H9 (cell line): ENCODE measurements around the gene CYFIP1. TPM values are rescaled to one million over a fixed set of nuclear protein-coding genes. Genes with fewer than 3 reads are reported as not detected.

Source experiments
- DNase-seq: peaks from one replicate; pipeline ENCODE4 v3.0.0-alpha.2; 2017
- H2AFZ ChIP-seq: one replicate; pipeline ENCODE4 v1.6.1; 2013; ENCODE audit warnings: mild to moderate bottlenecking, low read length, control low read depth, moderate library complexity
- H2AK5ac ChIP-seq: 2 replicates; pipeline ENCODE4 v1.6.1; 2013; ENCODE audit warnings: low read length, control low read depth, mixed read lengths; ENCODE audit not compliant: insufficient read length
- H2BK120ac ChIP-seq: one replicate; pipeline ENCODE4 v1.6.1; 2013; ENCODE audit warnings: low read depth, mild to moderate bottlenecking, low read length, control low read depth, inconsistent platforms; ENCODE audit not compliant: poor library complexity, severe bottlenecking
- H2BK12ac ChIP-seq: 2 replicates; pipeline ENCODE4 v1.6.1; 2013; ENCODE audit warnings: low read length, control low read depth, mixed read lengths, low read depth; ENCODE audit not compliant: insufficient read length
- H2BK15ac ChIP-seq: 2 replicates; pipeline ENCODE4 v1.6.1; 2013; ENCODE audit warnings: low read depth, low read length, control low read depth
- H2BK20ac ChIP-seq: one replicate; pipeline ENCODE4 v1.6.1; 2013; ENCODE audit warnings: low read depth, mild to moderate bottlenecking, low read length, control low read depth, inconsistent platforms; ENCODE audit not compliant: poor library complexity, severe bottlenecking
- H2BK5ac ChIP-seq: 2 replicates; pipeline ENCODE4 v1.6.1; 2013; ENCODE audit warnings: low read length, control low read depth, mixed read lengths; ENCODE audit not compliant: insufficient read length
- H3K14ac ChIP-seq: 2 replicates; pipeline ENCODE4 v1.6.1; 2013; ENCODE audit warnings: low read length, control low read depth; ENCODE audit not compliant: insufficient read depth
- H3K18ac ChIP-seq: 2 replicates; pipeline ENCODE4 v1.6.1; 2013; ENCODE audit warnings: low read depth, mild to moderate bottlenecking, mixed read lengths, low read length, control low read depth; ENCODE audit not compliant: insufficient read length
- H3K23ac ChIP-seq: 2 replicates; pipeline ENCODE4 v1.6.1; 2013; ENCODE audit warnings: low read length, control low read depth, mixed read lengths, low read depth; ENCODE audit not compliant: insufficient read length
- H3K23me2 ChIP-seq: 2 replicates; pipeline ENCODE4 v1.6.1; 2013; ENCODE audit warnings: low read depth, mild to moderate bottlenecking, mixed read lengths, low read length, control low read depth; ENCODE audit not compliant: insufficient read length, poor library complexity, severe bottlenecking
- H3K27ac ChIP-seq: 2 replicates; pipeline ENCODE4 v1.5.1; 2013; ENCODE audit warnings: low read length, control low read depth, mixed read lengths, low read depth; ENCODE audit not compliant: insufficient read length
- H3K27me3 ChIP-seq: 2 replicates; pipeline ENCODE4 v1.6.1; 2013; ENCODE audit warnings: low read length, control low read depth, inconsistent platforms; ENCODE audit not compliant: insufficient read depth
- H3K4ac ChIP-seq: 2 replicates; pipeline ENCODE4 v1.6.1; 2013; ENCODE audit warnings: low read depth, mild to moderate bottlenecking, control low read depth, inconsistent platforms, low read length, moderate library complexity
- H3K4me1 ChIP-seq: 2 replicates; pipeline ENCODE4 v1.6.1; 2013; ENCODE audit warnings: low read length, control low read depth, inconsistent platforms; ENCODE audit not compliant: insufficient read depth
- H3K4me2 ChIP-seq: 2 replicates; pipeline ENCODE4 v1.6.1; 2013; ENCODE audit warnings: low read length, control low read depth, mixed read lengths; ENCODE audit not compliant: insufficient read length, insufficient read depth
- H3K56ac ChIP-seq: 2 replicates; pipeline ENCODE4 v1.6.1; 2013; ENCODE audit warnings: low read depth, mild to moderate bottlenecking, mixed read lengths, low read length, control low read depth; ENCODE audit not compliant: insufficient read length
- H3K79me1 ChIP-seq: 2 replicates; pipeline ENCODE4 v1.6.1; 2013; ENCODE audit warnings: low read depth, mild to moderate bottlenecking, moderate library complexity, low read length, control low read depth, inconsistent platforms; ENCODE audit not compliant: insufficient read depth, poor library complexity, severe bottlenecking
- H3K79me2 ChIP-seq: 2 replicates; pipeline ENCODE4 v1.6.1; 2013; ENCODE audit warnings: low read length, control low read depth, inconsistent platforms; ENCODE audit not compliant: insufficient read depth
- H3K9ac ChIP-seq: 2 replicates; pipeline ENCODE4 v1.6.1; 2013; ENCODE audit warnings: low read length, control low read depth, mixed read lengths; ENCODE audit not compliant: insufficient read length; ENCODE audit errors: extremely low read depth
- H3K9me3 ChIP-seq: one replicate; pipeline ENCODE4 v1.6.1; 2013; ENCODE audit warnings: low read depth, low read length, inconsistent platforms; ENCODE audit not compliant: control insufficient read depth
- H3T11ph ChIP-seq: one replicate; pipeline ENCODE4 v1.6.1; 2013; ENCODE audit warnings: mild to moderate bottlenecking, low read length, control low read depth, inconsistent platforms
- H4K20me1 ChIP-seq: one replicate; pipeline ENCODE4 v1.6.1; 2013; ENCODE audit not compliant: control insufficient read depth, insufficient read length, insufficient read depth
- H4K5ac ChIP-seq: 2 replicates; pipeline ENCODE4 v1.6.1; 2013; ENCODE audit warnings: low read depth, mild to moderate bottlenecking, mixed read lengths, low read length, control low read depth; ENCODE audit not compliant: insufficient read length
- H4K8ac ChIP-seq: replicated peaks from 2 replicates; pipeline ENCODE4 v1.6.1; 2013; ENCODE audit warnings: low read length, control low read depth, mixed read lengths, low read depth; ENCODE audit not compliant: insufficient read length
- H4K91ac ChIP-seq: 2 replicates; pipeline ENCODE4 v1.6.1; 2013; ENCODE audit warnings: low read depth, mild to moderate bottlenecking, moderate library complexity, mixed read lengths, low read length, control low read depth; ENCODE audit not compliant: insufficient read length
- H3K27ac Mint-ChIP-seq, 3 experiments: 2 replicates in 2 of 3; 3 replicates in 1 of 3; pipeline ENCODE4 v1.8.0; 2020 to 2021; ENCODE audit warnings: mixed read lengths in 3 of 3, mild to moderate bottlenecking in 1 of 3, moderate library complexity in 1 of 3
- H3K27me3 Mint-ChIP-seq: 2 replicates; pipeline ENCODE4 v1.8.0; 2021; ENCODE audit warnings: low read depth, mild to moderate bottlenecking, moderate library complexity, mixed read lengths
- H3K36me3 Mint-ChIP-seq, 3 experiments: 2 replicates in 2 of 3; 3 replicates in 1 of 3; pipeline ENCODE4 v1.8.0; 2020 to 2021; ENCODE audit warnings: low read depth in 3 of 3, mixed read lengths in 3 of 3; ENCODE audit not compliant: insufficient read depth in 1 of 3
- H3K4me1 Mint-ChIP-seq, 2 experiments: 2 replicates each; pipeline ENCODE4 v1.8.0; 2020; ENCODE audit warnings: mixed read lengths in 2 of 2
- H3K4me3 Mint-ChIP-seq, 2 experiments: 2 replicates in 1 of 2; 3 replicates in 1 of 2; pipeline ENCODE4 v1.8.0; 2020 to 2021; ENCODE audit warnings: mild to moderate bottlenecking in 2 of 2, mixed read lengths in 2 of 2, moderate library complexity in 1 of 2
- H3K9me3 Mint-ChIP-seq, 2 experiments: 2 replicates in 1 of 2; 3 replicates in 1 of 2; pipeline ENCODE4 v1.8.0; 2020; ENCODE audit warnings: mild to moderate bottlenecking in 2 of 2, mixed read lengths in 2 of 2, moderate library complexity in 1 of 2
- WGBS: extraction: QIAGEN DNeasy Blood & Tissue Kit; methylation state at CpG from one replicate; pipeline ENCODE4 v1.1.7; 2013; ENCODE audit warnings: missing lambda C conversion rate, low lambda C conversion rate, mixed read lengths; ENCODE audit not compliant: insufficient read length; ENCODE audit errors: extremely low coverage; 5-methylcytosine and 5-hydroxymethylcytosine counted together
- total RNA-seq: library from RNA; stranded (reverse); gene quantifications from 2 replicates; pipeline ENCODE4 v1.2.1, GENCODE V29; 2021
- TF ChIP-seq, protein P1 (sequence below): fragments of 200-600 bp; sonication (generic); conservative IDR thresholded peaks from 3 replicates; pipeline ENCODE4 v1.8.0; 2021; ENCODE audit warnings: antibody characterized with exemption, mild to moderate bottlenecking

The CYFIP1 gene
- total RNA-seq, 1 experiment from 2014 or later: 71.2 TPM

GRCh38 chr15:22978691-22979237, 1.4 kb downstream of the CYFIP1 start:
- no peak overlapping the region for H3K27ac Mint-ChIP-seq
- H2BK5ac ChIP-seq: no peak overlapping the region
- no peak overlapping the region for H2BK12ac ChIP-seq
- H3K4me1 ChIP-seq: 0 out of 2 replicates have a peak, but pooled peaks cover 2% of the 10 kb centered on the region
- no peak overlapping the region for H2BK120ac ChIP-seq
- no peak overlapping the region for H4K8ac ChIP-seq
- no peak overlapping the region for H4K91ac ChIP-seq
- H3K27me3 ChIP-seq: peaks cover 6% of the 10 kb centered on the region; the same call in 1 of the 2 replicates
- no peaks in the 10 kb centered on the region for H3K9me3 ChIP-seq
- TF ChIP-seq, protein P1, sequence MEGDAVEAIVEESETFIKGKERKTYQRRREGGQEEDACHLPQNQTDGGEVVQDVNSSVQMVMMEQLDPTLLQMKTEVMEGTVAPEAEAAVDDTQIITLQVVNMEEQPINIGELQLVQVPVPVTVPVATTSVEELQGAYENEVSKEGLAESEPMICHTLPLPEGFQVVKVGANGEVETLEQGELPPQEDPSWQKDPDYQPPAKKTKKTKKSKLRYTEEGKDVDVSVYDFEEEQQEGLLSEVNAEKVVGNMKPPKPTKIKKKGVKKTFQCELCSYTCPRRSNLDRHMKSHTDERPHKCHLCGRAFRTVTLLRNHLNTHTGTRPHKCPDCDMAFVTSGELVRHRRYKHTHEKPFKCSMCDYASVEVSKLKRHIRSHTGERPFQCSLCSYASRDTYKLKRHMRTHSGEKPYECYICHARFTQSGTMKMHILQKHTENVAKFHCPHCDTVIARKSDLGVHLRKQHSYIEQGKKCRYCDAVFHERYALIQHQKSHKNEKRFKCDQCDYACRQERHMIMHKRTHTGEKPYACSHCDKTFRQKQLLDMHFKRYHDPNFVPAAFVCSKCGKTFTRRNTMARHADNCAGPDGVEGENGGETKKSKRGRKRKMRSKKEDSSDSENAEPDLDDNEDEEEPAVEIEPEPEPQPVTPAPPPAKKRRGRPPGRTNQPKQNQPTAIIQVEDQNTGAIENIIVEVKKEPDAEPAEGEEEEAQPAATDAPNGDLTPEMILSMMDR: no peak
- H3K4me3 Mint-ChIP-seq: peak overlapping the region; percentile 91 to 98
- no peak overlapping the region for H3K56ac ChIP-seq
- H3K36me3 Mint-ChIP-seq: peaks cover 0 to 7% (median 0%) of the 10 kb centered on the region in 3 experiments; a peak in 2 of 7 replicates
- no peak overlapping the region for H4K5ac ChIP-seq
- DNase-seq: no peak
- H2BK20ac ChIP-seq: no peak overlapping the region
- H3K23ac ChIP-seq: no peak overlapping the region
- no peak overlapping the region for H2AK5ac ChIP-seq
- H3T11ph ChIP-seq: no peak overlapping the region
- peaks cover 2% of the 10 kb centered on the region; the same call in 1 of the 2 replicates for H3K79me2 ChIP-seq
- H3K79me1 ChIP-seq: peaks cover 15% of the 10 kb centered on the region
- no peak overlapping the region for H2AFZ ChIP-seq
- no peak overlapping the region for H3K4ac ChIP-seq
- H3K9me3 Mint-ChIP-seq: peaks cover 0 to 2% of the 10 kb centered on the region in 2 experiments; a peak in 2 of 5 replicates
- H3K4me2 ChIP-seq: peak overlapping the region; percentile 93
- no CpG with 5 or more reads among the region's 22 CpGs for WGBS
- H3K18ac ChIP-seq: no peak overlapping the region
- no peak overlapping the region for H3K14ac ChIP-seq
- H3K9ac ChIP-seq: no peak overlapping the region
- H3K27ac ChIP-seq: no peak overlapping the region
- H3K4me1 Mint-ChIP-seq: peaks cover 11 to 15% of the 10 kb centered on the region in 2 experiments
- H3K23me2 ChIP-seq: peaks cover 14% of the 10 kb centered on the region
- peaks cover 49% of the 10 kb centered on the region for H3K27me3 Mint-ChIP-seq
- H4K20me1 ChIP-seq: no peaks in the 10 kb centered on the region
- H2BK15ac ChIP-seq: no peak overlapping the region
